Heart left ventricle (tissue), 13 donors: Measurements from ENCODE around the gene TBC1D12.

Experiments
- POLR2A ChIP-seq, 2 donors: fragments of 450-650 bp; IDR thresholded peaks; one replicate each; pipeline ENCODE4 v1.6.1; 2017; ENCODE audit warnings: antibody characterized with exemption in 2 of 2, mild to moderate bottlenecking in 2 of 2, moderate library complexity in 2 of 2
- TF ChIP-seq, protein P1 (sequence below), 12 donors: fragments of 200-600 bp; sonication (generic) in 4 of 12; IDR thresholded peaks; one replicate each; pipeline versions ENCODE4 v1.5.0 to v1.8.0; 2018 to 2022; ENCODE audit warnings: antibody characterized with exemption in 12 of 12, mild to moderate bottlenecking in 5 of 12
- donor health status: ischemic (EF 13 %, LVEDD 7.1; RV severe dilation, severe dysfunction).
- donor health status: DM: no; HTN: yes; CAD: no.
- donor health status: DM: no; HTN: no; CAD: no.
- donor health status: ischemic (EF 25% LVEDD 6.9; RV normal size, moderate dysfunction).
- donor health status: ischemic (EF 25% LVEDD 5.7; RV mildly dilated, moderate dysfunction).
- donor health status: ischemic (EF 35%, LVEDD 5.7; RV mildly dilated, moderate dysfunction).
- donor health status: nonischemic (EF 11% LVEDD 7.7; RV severe dilation, severe dysfunction).
- donor health status: DM: yes; HTN: yes; CAD: no.
- donor health status: PGD.
- donor health status: ischemic (EF 29% LVEDD 5.4; RV normal size, mild dysfunction).
- donor health status: nonischemic (EF 23%, LVEDD 6.1; RV moderate dilation, normal function).

- TF ChIP-seq, protein P1, sequence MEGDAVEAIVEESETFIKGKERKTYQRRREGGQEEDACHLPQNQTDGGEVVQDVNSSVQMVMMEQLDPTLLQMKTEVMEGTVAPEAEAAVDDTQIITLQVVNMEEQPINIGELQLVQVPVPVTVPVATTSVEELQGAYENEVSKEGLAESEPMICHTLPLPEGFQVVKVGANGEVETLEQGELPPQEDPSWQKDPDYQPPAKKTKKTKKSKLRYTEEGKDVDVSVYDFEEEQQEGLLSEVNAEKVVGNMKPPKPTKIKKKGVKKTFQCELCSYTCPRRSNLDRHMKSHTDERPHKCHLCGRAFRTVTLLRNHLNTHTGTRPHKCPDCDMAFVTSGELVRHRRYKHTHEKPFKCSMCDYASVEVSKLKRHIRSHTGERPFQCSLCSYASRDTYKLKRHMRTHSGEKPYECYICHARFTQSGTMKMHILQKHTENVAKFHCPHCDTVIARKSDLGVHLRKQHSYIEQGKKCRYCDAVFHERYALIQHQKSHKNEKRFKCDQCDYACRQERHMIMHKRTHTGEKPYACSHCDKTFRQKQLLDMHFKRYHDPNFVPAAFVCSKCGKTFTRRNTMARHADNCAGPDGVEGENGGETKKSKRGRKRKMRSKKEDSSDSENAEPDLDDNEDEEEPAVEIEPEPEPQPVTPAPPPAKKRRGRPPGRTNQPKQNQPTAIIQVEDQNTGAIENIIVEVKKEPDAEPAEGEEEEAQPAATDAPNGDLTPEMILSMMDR (IDR thresholded peaks at IDR 0.05), result no peak
- no peak for TF ChIP-seq POLR2A (IDR thresholded peaks at IDR 0.05)
Observed at GRCh38 chr10:94364482-94364881, 37.9 kb upstream of the TBC1D12 start.
